T-helper 2 cell treated with Interferon-gamma antibody and Interleukin-4, amounts not matched to agents 5 μg/mL and 100 μg/mL, for 36 hours (primary cell): ENCODE results near the gene FTSJ3.
A peak's percentile ranks its signal among the peaks of the same experiment; 100 is the strongest.
"Not testable (repeated sequence)": the region's sequence is repeated elsewhere in the genome, so short reads cannot be mapped to it uniquely, and the experiment has no call there.

ENCODE experiments used
- DNase-seq: peaks from one replicate; pipeline ENCODE4 v3.0.0; 2021; ENCODE audit warnings: low spot score
- H3K27ac Mint-ChIP-seq: one replicate; pipeline ENCODE4 v1.8.0; 2021; ENCODE audit warnings: mild to moderate bottlenecking, mixed read lengths
- H3K27me3 Mint-ChIP-seq: one replicate; pipeline ENCODE4 v1.8.0; 2021; ENCODE audit warnings: low read depth, mixed read lengths
- H3K36me3 Mint-ChIP-seq: one replicate; pipeline ENCODE4 v1.8.0; 2021; ENCODE audit warnings: low read depth, mixed read lengths
- H3K4me1 Mint-ChIP-seq: one replicate; pipeline ENCODE4 v1.8.0; 2021; ENCODE audit warnings: low read depth, mixed read lengths
- H3K4me3 Mint-ChIP-seq: one replicate; pipeline ENCODE4 v1.8.0; 2022; ENCODE audit warnings: mild to moderate bottlenecking, moderate library complexity, mixed read lengths
- H3K9me3 Mint-ChIP-seq: one replicate; pipeline ENCODE4 v1.8.0; 2021; ENCODE audit warnings: mixed read lengths

Gene FTSJ3

GRCh38 chr17:63809970-63810369 lies 17.5 kb downstream of the FTSJ3 start:
- Mint-ChIP-seq H3K27me3 (no peaks in the 10 kb centered on the region), H3K27ac (no peak overlapping the region), H3K36me3 (peaks cover 79% of the 10 kb centered on the region), H3K9me3 (no peaks in the 10 kb centered on the region), H3K4me3 (no peak overlapping the region), H3K4me1 (peaks cover 2% of the 10 kb centered on the region)
- DNase-seq, result no peak

GRCh38 chr17:63805591-63805990 lies 21.9 kb downstream of the FTSJ3 start:
- H3K27me3 Mint-ChIP-seq, result no peaks in the 10 kb centered on the region
- peaks cover 62% of the 10 kb centered on the region for H3K36me3 Mint-ChIP-seq
- no peak overlapping the region for H3K4me3 Mint-ChIP-seq
- H3K9me3 Mint-ChIP-seq, result no peaks in the 10 kb centered on the region
- DNase-seq, result no peak
- peaks cover 4% of the 10 kb centered on the region for H3K4me1 Mint-ChIP-seq
- no peak overlapping the region for H3K27ac Mint-ChIP-seq

- H3K27me3 Mint-ChIP-seq, result no peaks in the 10 kb centered on the region
- no peak overlapping the region for H3K27ac Mint-ChIP-seq
- no peak for DNase-seq
- peaks cover 65% of the 10 kb centered on the region for H3K36me3 Mint-ChIP-seq
- peaks cover 4% of the 10 kb centered on the region for H3K4me1 Mint-ChIP-seq
- no peaks in the 10 kb centered on the region for H3K9me3 Mint-ChIP-seq
- H3K4me3 Mint-ChIP-seq, result no peak overlapping the region
Measured at GRCh38 chr17:63804328-63804727, 23.1 kb downstream of the FTSJ3 start.

- Mint-ChIP-seq H3K9me3 (no peaks in the 10 kb centered on the region), H3K4me1 (peaks cover 3% of the 10 kb centered on the region), H3K27ac (no peak overlapping the region), H3K4me3 (no peak overlapping the region), H3K27me3 (no peaks in the 10 kb centered on the region), H3K36me3 (peaks cover 60% of the 10 kb centered on the region)
- DNase-seq, result no peak
Measured at GRCh38 chr17:63800783-63801182, 26.7 kb downstream of the FTSJ3 start.

GRCh38 chr17:63798572-63799106 lies 28.8 kb downstream of the FTSJ3 start:
- H3K27ac Mint-ChIP-seq, result no peak overlapping the region
- H3K4me3 Mint-ChIP-seq, result no peak overlapping the region
- DNase-seq, result no peak
- peaks cover 66% of the 10 kb centered on the region for H3K36me3 Mint-ChIP-seq
- no peaks in the 10 kb centered on the region for H3K27me3 Mint-ChIP-seq
- H3K4me1 Mint-ChIP-seq, result no peaks in the 10 kb centered on the region
- H3K9me3 Mint-ChIP-seq, result no peaks in the 10 kb centered on the region

GRCh38 chr17:63796375-63796774 lies 31.1 kb downstream of the FTSJ3 start:
- not testable (repeated sequence) for H3K27me3 Mint-ChIP-seq, H3K4me1 Mint-ChIP-seq, H3K9me3 Mint-ChIP-seq, H3K4me3 Mint-ChIP-seq, DNase-seq, H3K27ac Mint-ChIP-seq
- peaks cover 71% of the 10 kb centered on the region for H3K36me3 Mint-ChIP-seq

GRCh38 chr17:63792055-63792729 lies 35.3 kb downstream of the FTSJ3 start:
- H3K9me3 Mint-ChIP-seq, result no peaks in the 10 kb centered on the region
- H3K36me3 Mint-ChIP-seq, result peaks cover 49% of the 10 kb centered on the region
- no peak overlapping the region for H3K4me3 Mint-ChIP-seq
- no peak overlapping the region for H3K27ac Mint-ChIP-seq
- no peak for DNase-seq
- H3K4me1 Mint-ChIP-seq, result peaks cover 3% of the 10 kb centered on the region
- H3K27me3 Mint-ChIP-seq, result no peaks in the 10 kb centered on the region

- Mint-ChIP-seq H3K36me3 (peaks cover 34% of the 10 kb centered on the region), H3K4me1 (peaks cover 6% of the 10 kb centered on the region), H3K9me3 (no peaks in the 10 kb centered on the region), H3K27me3 (no peaks in the 10 kb centered on the region), H3K27ac (no peak overlapping the region), H3K4me3 (no peak overlapping the region)
- no peak for DNase-seq
Measured at GRCh38 chr17:63790057-63790456, 37.4 kb downstream of the FTSJ3 start.

GRCh38 chr17:63786971-63787711 lies 40.3 kb downstream of the FTSJ3 start:
- Mint-ChIP-seq H3K4me3 (no peak overlapping the region), H3K9me3 (no peaks in the 10 kb centered on the region), H3K4me1 (peaks cover 18% of the 10 kb centered on the region), H3K27me3 (no peaks in the 10 kb centered on the region), H3K36me3 (peaks cover 22% of the 10 kb centered on the region), H3K27ac (no peak overlapping the region)
- DNase-seq, result no peak

- no peaks in the 10 kb centered on the region for H3K9me3 Mint-ChIP-seq
- DNase-seq, result no peak
- peaks cover 22% of the 10 kb centered on the region for H3K36me3 Mint-ChIP-seq
- no peak overlapping the region for H3K27ac Mint-ChIP-seq
- no peaks in the 10 kb centered on the region for H3K27me3 Mint-ChIP-seq
- no peak overlapping the region for H3K4me3 Mint-ChIP-seq
- H3K4me1 Mint-ChIP-seq, result peaks cover 21% of the 10 kb centered on the region
Measured at GRCh38 chr17:63786117-63786516, 41.3 kb downstream of the FTSJ3 start.

GRCh38 chr17:63785556-63785955 lies 41.9 kb downstream of the FTSJ3 start:
- no peak for DNase-seq
- peaks cover 25% of the 10 kb centered on the region for H3K36me3 Mint-ChIP-seq
- peaks cover 23% of the 10 kb centered on the region for H3K4me1 Mint-ChIP-seq
- no peak overlapping the region for H3K27ac Mint-ChIP-seq
- no peak overlapping the region for H3K4me3 Mint-ChIP-seq
- H3K27me3 Mint-ChIP-seq, result no peaks in the 10 kb centered on the region
- no peaks in the 10 kb centered on the region for H3K9me3 Mint-ChIP-seq

- peak overlapping the region; percentile 22 for H3K27ac Mint-ChIP-seq
- H3K36me3 Mint-ChIP-seq, result peaks cover 30% of the 10 kb centered on the region
- peaks cover 30% of the 10 kb centered on the region for H3K4me1 Mint-ChIP-seq
- DNase-seq, result no peak
- H3K9me3 Mint-ChIP-seq, result no peaks in the 10 kb centered on the region
- H3K4me3 Mint-ChIP-seq, result no peak overlapping the region
- H3K27me3 Mint-ChIP-seq, result no peaks in the 10 kb centered on the region
Measured at GRCh38 chr17:63783522-63783921, 43.9 kb downstream of the FTSJ3 start.

GRCh38 chr17:63780928-63781327 lies 46.5 kb downstream of the FTSJ3 start:
- Mint-ChIP-seq H3K4me3 (no peak overlapping the region), H3K9me3 (no peaks in the 10 kb centered on the region), H3K27ac (peak overlapping the region; percentile 12), H3K36me3 (peaks cover 45% of the 10 kb centered on the region), H3K4me1 (peaks cover 45% of the 10 kb centered on the region), H3K27me3 (no peaks in the 10 kb centered on the region)
- no peak for DNase-seq

- Mint-ChIP-seq H3K36me3 (peaks cover 44% of the 10 kb centered on the region), H3K27me3 (no peaks in the 10 kb centered on the region), H3K4me1 (peaks cover 45% of the 10 kb centered on the region), H3K4me3 (no peak overlapping the region), H3K9me3 (no peaks in the 10 kb centered on the region), H3K27ac (no peak overlapping the region)
- DNase-seq, result no peak
Measured at GRCh38 chr17:63780507-63780906, 47.0 kb downstream of the FTSJ3 start.
